ENCODE data around the gene TOGARAM2. TPM values are rescaled to one million over a fixed set of nuclear protein-coding genes. Genes with fewer than 3 reads are reported as not detected.

TOGARAM2 gene
- total and polyA plus RNA-seq, 2 experiments from 2014 or later = 0.03 TPM; not detected in 1

DNA sequence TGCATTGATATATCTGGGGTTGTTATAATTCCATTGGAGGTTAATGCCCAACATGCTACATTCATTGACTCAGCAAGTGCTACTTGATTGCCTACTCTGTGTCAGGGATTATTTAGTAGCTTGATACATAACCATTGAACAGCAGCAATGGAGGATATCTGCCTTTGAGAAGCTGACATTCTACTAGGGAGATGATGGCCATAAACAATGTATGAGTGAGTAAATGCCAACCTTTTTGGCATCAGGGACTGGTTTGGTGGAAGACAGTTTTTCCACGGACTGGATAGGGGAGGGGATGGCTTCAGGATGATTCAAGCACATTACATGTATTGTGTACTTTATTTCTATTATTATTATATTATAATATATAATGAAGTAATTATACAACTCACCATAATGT, 31.9 kb upstream of the TOGARAM2 start:
- Histone ChIP-seq H3K36me3 (peaks cover 23% of the 10 kb centered on the region), H3K4me1 (ENCODE audit: low read depth) (no peaks in the 10 kb centered on the region), H3K27ac (no peak overlapping the region), H3K27me3 (no peaks in the 10 kb centered on the region), H3K9me3 (ENCODE audit: low read depth) (no peaks in the 10 kb centered on the region), H3K4me3 (no peak overlapping the region)
- TF ChIP-seq, protein P1, sequence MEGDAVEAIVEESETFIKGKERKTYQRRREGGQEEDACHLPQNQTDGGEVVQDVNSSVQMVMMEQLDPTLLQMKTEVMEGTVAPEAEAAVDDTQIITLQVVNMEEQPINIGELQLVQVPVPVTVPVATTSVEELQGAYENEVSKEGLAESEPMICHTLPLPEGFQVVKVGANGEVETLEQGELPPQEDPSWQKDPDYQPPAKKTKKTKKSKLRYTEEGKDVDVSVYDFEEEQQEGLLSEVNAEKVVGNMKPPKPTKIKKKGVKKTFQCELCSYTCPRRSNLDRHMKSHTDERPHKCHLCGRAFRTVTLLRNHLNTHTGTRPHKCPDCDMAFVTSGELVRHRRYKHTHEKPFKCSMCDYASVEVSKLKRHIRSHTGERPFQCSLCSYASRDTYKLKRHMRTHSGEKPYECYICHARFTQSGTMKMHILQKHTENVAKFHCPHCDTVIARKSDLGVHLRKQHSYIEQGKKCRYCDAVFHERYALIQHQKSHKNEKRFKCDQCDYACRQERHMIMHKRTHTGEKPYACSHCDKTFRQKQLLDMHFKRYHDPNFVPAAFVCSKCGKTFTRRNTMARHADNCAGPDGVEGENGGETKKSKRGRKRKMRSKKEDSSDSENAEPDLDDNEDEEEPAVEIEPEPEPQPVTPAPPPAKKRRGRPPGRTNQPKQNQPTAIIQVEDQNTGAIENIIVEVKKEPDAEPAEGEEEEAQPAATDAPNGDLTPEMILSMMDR (IDR thresholded peaks at IDR 0.05; ENCODE audit: low read depth, low read length) = no peak
- DNase-seq (ENCODE audit: low read depth in 1 of 2, low spot score in 1 of 2) = no peak

DNA sequence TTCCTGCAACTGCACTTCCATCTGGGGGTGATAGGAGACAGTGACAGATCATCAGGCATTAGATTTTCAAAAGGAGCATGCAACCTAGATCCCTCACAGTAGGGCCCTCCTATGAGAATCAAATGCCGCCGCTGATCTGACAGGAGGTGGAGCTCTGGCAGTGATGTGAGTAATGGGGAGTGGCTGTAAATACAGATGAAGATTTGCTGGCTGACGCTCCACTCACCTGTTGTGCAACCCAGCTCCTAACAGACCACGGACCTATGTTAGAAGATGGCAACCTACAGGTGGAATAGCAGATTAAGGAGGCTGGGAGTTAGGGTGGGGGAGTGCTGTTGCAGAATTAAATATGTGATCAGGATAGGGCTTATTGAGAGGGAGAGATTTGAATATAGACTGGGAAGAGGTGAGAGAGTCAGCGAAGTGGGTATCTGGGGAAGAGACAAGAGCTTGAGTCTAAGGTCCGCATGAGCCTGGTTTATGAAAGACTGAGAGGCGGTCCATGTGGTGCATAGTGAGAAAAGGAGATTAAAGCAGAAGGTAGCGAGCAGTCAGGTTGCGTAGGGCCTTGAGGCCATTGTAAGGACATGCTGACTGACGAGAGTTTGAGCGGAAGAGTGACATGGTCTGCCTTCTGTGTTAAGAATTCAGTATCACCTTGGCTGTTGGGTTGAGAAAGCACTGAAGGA, 31.3 kb upstream of the TOGARAM2 start:
- no peaks in the 10 kb centered on the region for H3K9me3 ChIP-seq (ENCODE audit: low read depth)
- TF ChIP-seq, protein P1 (IDR thresholded peaks at IDR 0.05; ENCODE audit: low read depth, low read length) = no peak
- no peak overlapping the region for H3K27ac ChIP-seq
- H3K27me3 ChIP-seq = no peaks in the 10 kb centered on the region
- no peak overlapping the region for H3K4me3 ChIP-seq
- DNase-seq (ENCODE audit: low read depth in 1 of 2, low spot score in 1 of 2) = no peak
- H3K4me1 ChIP-seq (ENCODE audit: low read depth) = no peaks in the 10 kb centered on the region
- peaks cover 20% of the 10 kb centered on the region for H3K36me3 ChIP-seq

GRCh38 chr2:28950941-28951630, 30.0 kb upstream of the TOGARAM2 start:
- H3K27ac ChIP-seq = no peak overlapping the region
- no peaks in the 10 kb centered on the region for H3K27me3 ChIP-seq
- DNase-seq (ENCODE audit: low read depth in 1 of 2, low spot score in 1 of 2) = no peak
- no peaks in the 10 kb centered on the region for H3K9me3 ChIP-seq (ENCODE audit: low read depth)
- no peak overlapping the region for H3K4me3 ChIP-seq
- TF ChIP-seq, protein P1 (IDR thresholded peaks at IDR 0.05; ENCODE audit: low read depth, low read length) = no peak
- no peaks in the 10 kb centered on the region for H3K4me1 ChIP-seq (ENCODE audit: low read depth)
- H3K36me3 ChIP-seq = peaks cover 16% of the 10 kb centered on the region

DNA sequence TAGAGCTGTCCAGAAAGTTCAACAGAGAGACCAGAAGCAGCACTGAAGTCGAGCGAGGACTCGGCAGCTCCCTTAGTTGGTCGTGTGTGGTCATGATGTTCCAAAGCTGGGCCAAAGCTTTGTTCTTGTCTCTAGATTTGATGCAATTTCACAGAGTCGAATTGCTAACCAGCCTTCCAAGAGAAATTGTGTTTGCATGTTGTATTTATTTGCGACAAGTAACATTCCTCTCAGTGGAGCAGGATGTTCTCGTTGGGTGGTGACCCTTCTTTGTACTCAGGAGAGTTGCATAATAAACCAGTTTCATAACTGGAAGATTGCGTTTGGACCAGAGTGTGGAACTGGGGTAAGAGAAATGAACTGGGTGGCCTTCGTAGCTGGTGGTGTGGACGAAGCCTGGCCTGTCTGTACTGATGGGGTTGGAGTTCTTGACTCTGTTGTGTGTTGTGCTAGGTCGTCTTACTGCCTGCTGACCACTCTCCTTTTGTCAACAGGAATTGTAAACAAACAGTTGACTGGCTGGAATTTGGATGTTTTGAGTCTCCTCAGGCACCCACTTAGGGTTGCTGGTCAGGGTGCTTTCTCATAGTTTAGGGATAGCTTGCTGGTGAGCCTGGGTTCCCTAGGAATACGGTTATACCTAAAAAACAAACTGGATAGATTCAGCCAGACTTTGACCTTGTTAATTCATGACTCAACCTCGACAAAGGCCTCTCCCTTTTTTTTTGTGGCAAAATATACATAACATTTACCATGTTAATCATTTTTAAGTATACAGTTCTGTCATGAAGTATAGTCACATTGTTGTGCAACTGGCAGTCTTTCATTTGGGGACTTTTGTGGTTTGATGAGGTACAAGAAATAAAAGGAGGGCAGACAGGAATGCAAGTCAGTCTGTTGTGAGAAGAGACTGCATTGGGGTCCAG, 28.9 kb upstream of the TOGARAM2 start:
- Histone ChIP-seq H3K27ac (no peak overlapping the region), H3K9me3 (ENCODE audit: low read depth) (no peaks in the 10 kb centered on the region), H3K36me3 (peaks cover 7% of the 10 kb centered on the region), H3K4me3 (no peak overlapping the region), H3K27me3 (no peaks in the 10 kb centered on the region), H3K4me1 (ENCODE audit: low read depth) (no peaks in the 10 kb centered on the region)
- peak in 1 of 2 donors; percentile 84 for DNase-seq (ENCODE audit: low read depth in 1 of 2, low spot score in 1 of 2)
- TF ChIP-seq, protein P1 (IDR thresholded peaks at IDR 0.05; ENCODE audit: low read depth, low read length) = no peak

- Histone ChIP-seq H3K27ac (no peak overlapping the region), H3K4me3 (no peak overlapping the region), H3K27me3 (no peaks in the 10 kb centered on the region), H3K9me3 (ENCODE audit: low read depth) (no peaks in the 10 kb centered on the region), H3K4me1 (ENCODE audit: low read depth) (no peaks in the 10 kb centered on the region), H3K36me3 (peaks cover 5% of the 10 kb centered on the region)
- no peak for DNase-seq (ENCODE audit: low read depth in 1 of 2, low spot score in 1 of 2)
- TF ChIP-seq, protein P1 (IDR thresholded peaks at IDR 0.05; ENCODE audit: low read depth, low read length) = no peak
These were observed 28.3 kb upstream of the TOGARAM2 start for GRCh38 chr2:28952836-28953211.

Measured in cardiac muscle cell (in vitro differentiated cells and primary cell).